ENCODE data around the gene DHX58. TPM values are rescaled to one million over a fixed set of nuclear protein-coding genes. Genes with fewer than 3 reads are reported as not detected.

The DHX58 gene
- total and polyA plus RNA-seq, 2 of the 4 experiments (the other 2 are of a cell fraction): 1.1 to 2.8 TPM

DNA sequence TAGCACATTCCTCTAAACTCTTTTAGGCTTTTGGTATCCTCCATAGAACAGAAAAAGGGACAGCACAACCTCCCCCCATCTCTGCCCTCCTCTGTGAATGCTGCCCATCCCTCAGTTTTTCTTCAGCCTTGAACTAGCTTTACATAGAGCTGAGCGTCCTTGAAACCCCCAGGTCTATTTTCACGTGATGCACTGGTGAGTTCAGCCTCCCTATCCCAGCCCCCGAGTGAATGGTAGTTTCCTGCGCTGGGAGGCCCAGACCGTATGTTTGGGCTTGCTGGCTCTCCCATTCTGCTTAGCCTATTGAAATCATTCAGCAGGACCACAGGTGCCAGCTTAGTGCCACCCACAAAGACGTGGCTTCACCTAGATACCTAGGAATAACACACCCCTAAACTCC lies 36.7 kb downstream of the DHX58 start:
- no peak overlapping the region for H4K91ac ChIP-seq (ENCODE audit: insufficient read depth, low read depth, low read length)
- no peak overlapping the region for H3K4me2 ChIP-seq (ENCODE audit: low read depth, low read length)
- H3K14ac ChIP-seq (replicated peaks; ENCODE audit: low read depth, low read length): no peak overlapping the region
- no peak overlapping the region for H2BK15ac ChIP-seq (ENCODE audit: low read depth, low read length)
- no peak overlapping the region for H4K5ac ChIP-seq (ENCODE audit: low read depth, low read length)
- H3K9me1 ChIP-seq (ENCODE audit: insufficient read depth, low read length): no peaks in the 10 kb centered on the region
- intact Hi-C loops (cut with micrococcal nuclease): no loop called here
- H3K79me1 ChIP-seq (ENCODE audit: low read depth in 1 of 2, low read length in 2 of 2): no peaks in the 10 kb centered on the region
- no peak overlapping the region for H4K8ac ChIP-seq (ENCODE audit: low read depth in 2 of 2, low read length in 2 of 2)
- H3K4me3 ChIP-seq (ENCODE audit: insufficient read depth, low read depth, low read length): no peak overlapping the region
- H2BK5ac ChIP-seq (ENCODE audit: low read depth, low read length, poor library complexity, severe bottlenecking): no peak overlapping the region
- no peak for TF ChIP-seq CEBPB (IDR thresholded peaks at IDR 0.05; ENCODE audit: low read depth, low read length)
- TF ChIP-seq SMC3 (IDR thresholded peaks at IDR 0.05; ENCODE audit: low read depth, low read length): no peak
- in situ Hi-C loops (cut with MboI; ENCODE audit: low sequenced_read_pairs): no loop called here
- no TSS peak for BruUV-seq (replicated peaks)
- no peak overlapping the region for H3K4ac ChIP-seq (ENCODE audit: low read depth, low read length)
- dilution Hi-C loops (cut with HindIII; ENCODE audit: low sequenced_read_pairs, unreplicated experiment): no loop called here
- no peak overlapping the region for H3K56ac ChIP-seq (ENCODE audit: extremely low read depth, insufficient read depth, low read length)
- no peaks in the 10 kb centered on the region for H4K20me1 ChIP-seq (ENCODE audit: insufficient read depth, low read length)
- no peaks in the 10 kb centered on the region for H3K4me1 ChIP-seq (ENCODE audit: control insufficient read depth, insufficient read depth, low read length)
- H3K18ac ChIP-seq (ENCODE audit: low read depth, low read length): no peak overlapping the region
- no peak overlapping the region for H3K9ac ChIP-seq (ENCODE audit: low read depth, low read length)
- H2AK9ac ChIP-seq (replicated peaks; ENCODE audit: low read depth, low read length, poor library complexity): no peak overlapping the region
- H2BK20ac ChIP-seq (ENCODE audit: low read depth, low read length): no peak overlapping the region
- WGBS, 2 experiments (ENCODE audit: extremely low coverage in 2 of 2, insufficient read length in 1 of 2): 55% methylated on average over 2 of the region's 6 CpGs; no CpG with 5 or more reads in 1 of the 2 experiments
- peaks cover 74% of the 10 kb centered on the region for H3K27me3 ChIP-seq (ENCODE audit: control insufficient read depth, insufficient read depth, low read length)
- no peak overlapping the region for H2BK120ac ChIP-seq (ENCODE audit: low read depth, low read length)
- CTCF ChIA-PET: no interaction called here
- POLR2A ChIA-PET (ENCODE audit: unreplicated experiment): no interaction called here
- no peaks in the 10 kb centered on the region for H3K9me3 ChIP-seq (ENCODE audit: control insufficient read depth, insufficient read depth, low read length)
- DNase-seq (no peak), ATAC-seq (ENCODE audit: low read depth) (no peak)
- H2AFZ ChIP-seq (replicated peaks; ENCODE audit: low read length, poor library complexity): no peak overlapping the region
- H3K23ac ChIP-seq (ENCODE audit: low read depth, low read length): no peak overlapping the region
- H2AK5ac ChIP-seq (ENCODE audit: low read depth, low read length): no peak overlapping the region
- no peak overlapping the region for H3K27ac ChIP-seq (ENCODE audit: insufficient read depth, low read length)
- H3K36me3 ChIP-seq (ENCODE audit: control insufficient read depth, insufficient read depth, low read length): no peaks in the 10 kb centered on the region
